GM12874 (cell line): ENCODE data around the gene FLT1.

Experiments
- TF ChIP-seq, protein P1 (sequence below): IDR thresholded peaks from 2 replicates; pipeline ENCODE4 v1.5.1; 2011; ENCODE audit warnings: low read depth, mild to moderate bottlenecking, control low read depth, low read length, moderate library complexity; ENCODE audit not compliant: insufficient read depth

Gene FLT1

DNA sequence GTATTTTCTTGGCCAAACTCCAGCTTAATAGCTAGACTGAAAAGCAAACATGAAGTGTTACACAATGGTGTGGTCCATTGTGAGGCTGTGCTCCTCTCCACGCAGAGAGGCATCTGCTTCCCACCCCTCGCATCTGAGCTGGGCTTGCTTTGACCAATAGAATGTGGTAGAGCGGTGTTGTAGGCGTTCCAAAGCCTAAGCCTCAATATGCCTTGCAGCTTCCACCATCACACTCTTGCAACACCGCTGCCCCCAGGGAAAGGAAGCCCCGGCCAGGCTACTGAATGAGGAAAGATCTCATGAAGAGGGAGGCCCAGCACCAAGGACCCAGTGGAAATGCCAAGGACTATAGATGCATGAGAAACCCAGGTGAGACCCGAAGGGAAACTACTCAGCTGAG lies 9.4 kb downstream of the FLT1 start:
- TF ChIP-seq, protein P1, sequence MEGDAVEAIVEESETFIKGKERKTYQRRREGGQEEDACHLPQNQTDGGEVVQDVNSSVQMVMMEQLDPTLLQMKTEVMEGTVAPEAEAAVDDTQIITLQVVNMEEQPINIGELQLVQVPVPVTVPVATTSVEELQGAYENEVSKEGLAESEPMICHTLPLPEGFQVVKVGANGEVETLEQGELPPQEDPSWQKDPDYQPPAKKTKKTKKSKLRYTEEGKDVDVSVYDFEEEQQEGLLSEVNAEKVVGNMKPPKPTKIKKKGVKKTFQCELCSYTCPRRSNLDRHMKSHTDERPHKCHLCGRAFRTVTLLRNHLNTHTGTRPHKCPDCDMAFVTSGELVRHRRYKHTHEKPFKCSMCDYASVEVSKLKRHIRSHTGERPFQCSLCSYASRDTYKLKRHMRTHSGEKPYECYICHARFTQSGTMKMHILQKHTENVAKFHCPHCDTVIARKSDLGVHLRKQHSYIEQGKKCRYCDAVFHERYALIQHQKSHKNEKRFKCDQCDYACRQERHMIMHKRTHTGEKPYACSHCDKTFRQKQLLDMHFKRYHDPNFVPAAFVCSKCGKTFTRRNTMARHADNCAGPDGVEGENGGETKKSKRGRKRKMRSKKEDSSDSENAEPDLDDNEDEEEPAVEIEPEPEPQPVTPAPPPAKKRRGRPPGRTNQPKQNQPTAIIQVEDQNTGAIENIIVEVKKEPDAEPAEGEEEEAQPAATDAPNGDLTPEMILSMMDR = no peak

- TF ChIP-seq, protein P1 = no peak
Measured at GRCh38 chr13:28485097-28485496, 9.8 kb downstream of the FLT1 start.

DNA sequence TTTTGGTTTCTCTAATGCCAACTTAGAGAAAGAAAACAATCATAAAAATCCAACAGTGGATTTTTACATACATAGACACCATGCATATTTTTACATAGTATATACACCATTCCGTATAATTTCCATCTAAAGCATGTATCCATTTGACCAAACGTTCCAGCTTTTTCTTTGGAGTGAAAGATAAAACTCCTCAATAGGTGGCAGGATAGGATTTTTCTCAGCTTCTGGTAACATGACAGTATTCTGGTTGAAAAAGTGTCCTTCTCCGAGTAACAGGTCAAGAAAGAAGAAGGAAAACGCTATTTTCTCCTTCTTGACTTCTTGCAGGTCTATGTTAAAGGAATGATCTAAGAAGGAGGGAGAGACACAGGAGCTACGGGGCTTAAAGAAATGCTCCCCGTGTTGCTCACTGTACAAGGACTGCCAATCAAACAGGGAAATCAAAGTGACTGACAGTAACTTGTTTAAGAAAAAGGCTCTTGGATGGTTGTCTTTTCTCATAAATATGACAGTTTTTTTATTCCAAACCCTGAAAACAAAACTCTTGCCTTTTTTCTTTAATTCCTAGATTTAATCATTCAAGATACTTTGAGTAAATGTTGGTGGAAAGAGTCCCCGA lies 11.5 kb downstream of the FLT1 start:
- TF ChIP-seq, protein P1 = no peak

DNA sequence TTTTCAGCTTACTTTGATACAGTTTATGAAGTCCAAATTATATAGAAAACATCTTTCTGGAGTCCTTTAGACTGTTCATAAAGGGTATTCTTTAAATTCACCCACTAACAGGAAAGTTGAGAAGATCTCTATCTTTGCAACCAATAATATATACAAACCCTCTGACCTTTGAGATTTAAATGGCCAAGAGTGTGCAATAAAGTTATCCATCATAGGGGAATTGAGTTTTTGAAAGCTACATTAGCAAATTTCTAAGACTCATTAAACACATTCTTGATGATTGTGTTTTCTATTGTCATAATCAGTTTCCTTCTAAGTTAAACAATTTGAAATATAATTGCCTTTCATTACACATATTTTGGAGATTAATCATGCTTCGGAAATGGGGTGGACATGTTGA lies 15.9 kb downstream of the FLT1 start:
- TF ChIP-seq, protein P1 = no peak

- TF ChIP-seq, protein P1 = no peak
Measured at GRCh38 chr13:28478127-28478526, 16.8 kb downstream of the FLT1 start.

- TF ChIP-seq, protein P1 = no peak
Measured at GRCh38 chr13:28477709-28477973, 17.3 kb downstream of the FLT1 start.

DNA sequence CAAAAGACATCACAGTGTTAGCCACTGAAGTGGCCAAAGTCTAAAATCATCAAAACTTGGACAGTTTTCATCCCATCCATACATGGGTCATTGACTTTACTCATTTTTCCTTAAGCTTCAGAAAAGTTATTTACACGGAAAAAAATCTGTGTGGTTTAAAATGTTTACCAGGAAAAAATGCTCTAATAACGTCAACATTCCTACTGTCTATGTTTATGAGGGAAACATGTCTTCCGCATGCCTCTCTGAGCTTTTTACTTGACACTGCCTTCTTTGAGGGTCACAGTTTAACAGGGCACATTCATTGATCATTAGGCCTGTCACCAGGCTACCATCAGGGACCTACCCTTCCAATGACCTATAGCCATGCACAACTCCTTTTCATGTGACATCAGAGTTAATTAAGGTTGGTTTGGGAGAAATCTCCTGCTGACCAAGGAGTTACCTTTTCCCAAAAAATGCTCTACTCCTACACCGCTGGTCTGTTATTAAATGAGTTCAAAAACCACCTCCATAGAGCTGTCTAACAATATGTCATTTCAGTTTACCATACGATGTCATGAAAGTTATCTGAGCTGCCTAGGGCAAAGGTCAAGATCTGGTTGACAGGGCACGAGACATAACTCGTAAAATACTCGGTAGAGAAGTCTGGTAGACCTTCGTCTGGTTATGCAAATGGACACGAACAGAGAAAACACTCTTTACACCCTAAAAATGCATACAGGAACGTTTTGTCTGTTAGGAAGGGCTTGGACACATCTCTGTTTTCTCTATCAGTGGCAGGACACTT lies 17.8 kb downstream of the FLT1 start:
- TF ChIP-seq, protein P1 = no peak
